Measurements from ENCODE around the gene DRICH1.
"Not testable (repeated sequence)": the region's sequence is repeated elsewhere in the genome, so short reads cannot be mapped to it uniquely, and the experiment has no call there.

Gene DRICH1

DNA sequence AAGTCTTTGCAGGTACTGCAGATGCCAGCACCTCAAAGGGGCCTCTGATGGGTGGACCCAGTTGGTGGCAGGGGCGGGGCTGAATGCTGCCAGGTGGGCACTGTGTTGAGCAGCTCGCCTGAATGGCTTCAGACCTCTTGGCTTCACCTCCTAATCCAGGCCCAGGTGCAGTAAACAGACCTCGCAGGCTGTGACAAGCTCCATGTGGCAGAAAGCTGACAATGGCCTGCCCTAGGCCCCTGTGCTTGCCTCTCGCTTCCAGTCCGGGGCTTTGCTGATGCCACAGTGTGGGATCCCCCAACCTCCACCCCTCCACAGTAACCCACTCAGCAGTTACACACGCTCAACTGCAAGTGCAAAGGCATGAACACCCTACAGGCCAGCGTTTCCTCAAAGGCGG is 61.4 kb downstream of the DRICH1 start:
- Mint-ChIP-seq H3K27me3 (peaks cover 11% of the 10 kb centered on the region), H3K4me1 (ENCODE audit: low read depth) (peaks cover 3% of the 10 kb centered on the region), H3K36me3 (ENCODE audit: low read depth) (no peaks in the 10 kb centered on the region)

GRCh38 chr22:23569716-23570115 is 62.4 kb downstream of the DRICH1 start:
- H3K27ac Mint-ChIP-seq = no peak overlapping the region
- peaks cover 7% of the 10 kb centered on the region for H3K4me1 Mint-ChIP-seq (ENCODE audit: low read depth)
- no peaks in the 10 kb centered on the region for H3K9me3 Mint-ChIP-seq
- H3K4me3 Mint-ChIP-seq = no peak overlapping the region
- peaks cover 16% of the 10 kb centered on the region for H3K27me3 Mint-ChIP-seq
- no peaks in the 10 kb centered on the region for H3K36me3 Mint-ChIP-seq (ENCODE audit: low read depth)

More for the DNA sequence above, 61.4 kb downstream of the DRICH1 start:
- Mint-ChIP-seq H3K27ac (no peak overlapping the region), H3K4me3 (no peak overlapping the region), H3K9me3 (no peaks in the 10 kb centered on the region)

DNA sequence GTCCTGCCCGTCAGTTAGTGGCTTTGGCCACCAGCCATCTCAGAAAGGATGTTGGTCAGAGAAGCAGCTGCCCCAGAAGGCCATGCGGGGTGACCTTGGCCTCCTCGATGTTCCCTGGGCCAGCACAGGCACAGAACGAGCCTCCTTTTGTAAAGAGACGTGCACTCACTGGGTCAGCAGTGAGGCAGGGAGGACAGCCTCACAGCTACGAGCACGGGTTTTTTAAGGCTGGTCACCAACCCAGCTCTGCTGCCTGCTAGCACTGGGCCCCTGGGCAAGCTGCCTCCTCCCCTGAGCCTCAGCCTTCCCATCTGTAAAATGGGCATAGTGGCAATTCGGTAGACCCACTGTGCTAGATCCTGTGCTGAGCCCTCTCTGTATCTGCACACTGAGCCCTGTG is 62.8 kb downstream of the DRICH1 start:
- H3K9me3 Mint-ChIP-seq = no peaks in the 10 kb centered on the region
- H3K4me3 Mint-ChIP-seq = no peak overlapping the region
- no peak overlapping the region for H3K27ac Mint-ChIP-seq
- no peaks in the 10 kb centered on the region for H3K36me3 Mint-ChIP-seq (ENCODE audit: low read depth)
- peaks cover 7% of the 10 kb centered on the region for H3K4me1 Mint-ChIP-seq (ENCODE audit: low read depth)
- H3K27me3 Mint-ChIP-seq = peaks cover 19% of the 10 kb centered on the region

DNA sequence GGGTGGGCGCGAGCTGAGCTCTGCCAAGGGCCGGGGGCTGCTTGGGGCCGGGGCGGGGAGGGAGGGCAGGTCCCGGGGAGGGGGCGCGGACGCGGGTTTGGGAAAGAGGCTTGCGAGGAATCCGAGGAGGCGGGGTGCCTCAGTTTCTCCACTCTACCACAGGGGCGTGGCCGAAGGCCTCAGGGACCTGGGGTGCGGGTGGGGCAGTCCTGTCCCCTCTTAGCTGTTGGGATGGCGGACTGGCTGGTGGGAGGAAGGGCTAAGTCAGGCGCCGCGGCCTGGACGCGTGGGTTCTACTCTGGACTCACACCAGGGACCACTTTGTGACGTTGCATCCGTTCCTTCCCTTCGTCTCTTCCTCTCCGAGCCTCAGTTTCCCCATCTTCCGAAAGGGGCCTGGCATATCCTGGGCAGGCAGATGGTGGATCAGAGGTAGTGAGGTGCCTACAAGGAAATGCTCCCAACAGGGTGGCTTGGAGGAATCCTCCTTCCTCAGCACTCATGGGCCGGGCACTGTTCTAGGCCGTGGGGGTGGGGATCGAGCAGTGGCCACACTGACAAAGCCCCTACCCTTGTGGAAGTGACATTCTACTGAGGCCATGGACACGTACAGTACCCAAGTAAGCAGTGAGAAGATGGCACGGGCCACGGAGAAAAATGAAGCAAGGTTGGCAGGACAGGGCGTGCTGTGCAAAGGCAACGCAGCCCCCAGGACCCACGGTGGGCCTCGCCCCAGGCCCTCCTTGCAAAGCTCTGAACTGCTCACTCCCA is 65.2 kb downstream of the DRICH1 start:
- H3K27ac Mint-ChIP-seq = no peak overlapping the region
- H3K27me3 Mint-ChIP-seq = peaks cover 19% of the 10 kb centered on the region
- H3K4me3 Mint-ChIP-seq = peak overlapping the region; percentile 53
- H3K36me3 Mint-ChIP-seq (ENCODE audit: low read depth) = no peaks in the 10 kb centered on the region
- peaks cover 7% of the 10 kb centered on the region for H3K4me1 Mint-ChIP-seq (ENCODE audit: low read depth)
- no peaks in the 10 kb centered on the region for H3K9me3 Mint-ChIP-seq

DNA sequence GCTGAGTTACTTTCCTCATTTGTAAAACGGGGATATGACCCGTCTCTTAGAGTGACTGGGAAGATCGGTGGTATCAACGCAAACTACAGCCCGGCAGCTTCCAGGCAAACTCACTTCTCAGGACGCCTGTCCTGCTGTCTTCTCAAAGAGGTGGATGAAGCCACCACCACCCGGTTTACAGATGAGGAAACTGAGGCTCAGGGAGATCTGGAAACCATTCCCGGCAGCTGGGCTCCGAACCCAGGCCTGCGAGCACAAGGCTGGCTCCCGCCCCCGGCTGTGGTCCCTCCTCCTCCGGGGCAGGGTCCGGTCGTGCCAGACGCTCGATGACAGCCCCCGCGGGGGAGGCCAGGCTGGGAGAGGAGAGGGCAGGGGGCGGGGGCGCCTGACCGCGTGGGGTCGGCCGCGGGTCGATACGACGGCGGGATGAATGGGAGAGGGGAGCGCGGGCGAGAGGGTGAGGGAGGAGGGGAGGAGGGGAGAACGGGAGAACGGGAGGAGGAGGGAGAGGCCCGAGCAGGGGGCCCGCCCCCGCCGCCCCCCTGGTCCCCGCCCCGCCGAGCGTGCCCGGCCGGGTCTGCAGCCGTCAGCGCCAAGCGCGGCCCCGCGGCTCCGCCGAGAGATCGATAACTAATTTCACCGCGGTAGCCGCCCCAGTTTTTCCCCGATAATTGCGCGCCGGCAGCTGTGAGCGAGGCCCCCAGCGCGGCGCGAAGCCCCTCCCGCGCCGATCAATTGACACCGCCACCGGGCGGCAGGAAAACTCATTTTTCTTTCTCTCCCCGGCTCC is 66.0 kb downstream of the DRICH1 start:
- Mint-ChIP-seq H3K27me3 (peaks cover 19% of the 10 kb centered on the region), H3K9me3 (no peaks in the 10 kb centered on the region), H3K36me3 (ENCODE audit: low read depth) (no peaks in the 10 kb centered on the region), H3K27ac (no peak overlapping the region), H3K4me1 (ENCODE audit: low read depth) (peaks cover 7% of the 10 kb centered on the region), H3K4me3 (peak overlapping the region; percentile 68)

- Mint-ChIP-seq H3K9me3 (no peaks in the 10 kb centered on the region), H3K27ac (no peak overlapping the region), H3K4me1 (ENCODE audit: low read depth) (peaks cover 7% of the 10 kb centered on the region), H3K4me3 (peak overlapping the region; percentile 68), H3K36me3 (ENCODE audit: low read depth) (no peaks in the 10 kb centered on the region), H3K27me3 (peaks cover 19% of the 10 kb centered on the region)
Measured at GRCh38 chr22:23565305-23565914, 66.7 kb downstream of the DRICH1 start.

- Mint-ChIP-seq H3K4me1 (ENCODE audit: low read depth) (peaks cover 7% of the 10 kb centered on the region), H3K9me3 (no peaks in the 10 kb centered on the region), H3K27me3 (peaks cover 19% of the 10 kb centered on the region), H3K4me3 (no peak overlapping the region), H3K36me3 (ENCODE audit: low read depth) (no peaks in the 10 kb centered on the region), H3K27ac (no peak overlapping the region)
Measured at GRCh38 chr22:23564276-23564675, 67.8 kb downstream of the DRICH1 start.

DNA sequence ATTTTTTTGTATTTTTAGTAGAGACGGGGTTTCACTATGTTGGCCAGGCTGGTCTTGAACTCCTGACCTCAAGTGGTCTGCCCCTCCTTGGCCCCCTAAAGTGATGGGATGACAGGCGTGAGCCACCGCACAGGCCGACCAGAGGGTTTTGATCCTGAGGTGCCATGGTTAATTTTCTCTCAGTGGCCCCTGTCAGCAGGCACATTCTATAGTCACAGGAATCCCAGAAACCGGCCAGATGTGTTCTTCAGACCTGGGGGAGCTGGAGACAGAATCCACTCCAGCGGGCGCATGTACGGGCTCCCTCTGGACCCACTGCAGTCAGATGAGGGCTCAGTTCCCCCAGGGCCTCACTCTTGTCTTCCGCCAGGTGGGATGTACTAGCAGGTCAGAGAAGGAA is 69.0 kb downstream of the DRICH1 start:
- Mint-ChIP-seq H3K4me1 (ENCODE audit: low read depth) (peaks cover 7% of the 10 kb centered on the region), H3K27me3 (peaks cover 23% of the 10 kb centered on the region), H3K9me3 (no peaks in the 10 kb centered on the region), H3K36me3 (ENCODE audit: low read depth) (no peaks in the 10 kb centered on the region), H3K4me3 (no peak overlapping the region), H3K27ac (no peak overlapping the region)

GRCh38 chr22:23562186-23562585 is 69.9 kb downstream of the DRICH1 start:
- Mint-ChIP-seq H3K27ac (no peak overlapping the region), H3K4me1 (ENCODE audit: low read depth) (peaks cover 7% of the 10 kb centered on the region), H3K27me3 (peaks cover 20% of the 10 kb centered on the region), H3K36me3 (ENCODE audit: low read depth) (no peaks in the 10 kb centered on the region), H3K4me3 (no peak overlapping the region), H3K9me3 (no peaks in the 10 kb centered on the region)

DNA sequence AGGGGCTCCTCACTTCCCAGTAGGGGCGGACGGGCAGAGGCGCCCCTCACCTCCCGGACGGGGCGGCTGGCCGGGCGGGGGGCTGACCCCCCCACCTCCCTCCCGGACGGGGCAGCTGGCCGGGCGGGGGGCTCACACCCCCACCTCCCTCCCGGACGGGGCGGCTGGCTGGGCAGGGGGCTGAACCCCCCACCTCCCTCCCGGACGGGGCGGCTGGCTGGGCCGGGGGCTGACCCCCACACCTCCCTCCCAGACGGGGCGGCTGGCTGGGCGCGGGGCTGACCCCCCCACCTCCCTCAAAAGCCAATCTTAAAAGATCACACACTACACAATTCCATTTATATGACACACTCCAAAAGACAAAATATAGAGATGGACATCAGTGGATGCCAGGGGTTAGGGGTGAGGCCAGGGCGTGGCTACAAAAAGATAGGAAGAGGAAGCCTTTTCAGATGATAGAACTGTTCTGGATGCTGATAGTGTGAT is 71.1 kb downstream of the DRICH1 start:
- not testable (repeated sequence) for H3K36me3 Mint-ChIP-seq (ENCODE audit: low read depth); H3K9me3 Mint-ChIP-seq; H3K4me3 Mint-ChIP-seq; H3K4me1 Mint-ChIP-seq (ENCODE audit: low read depth); H3K27ac Mint-ChIP-seq
- H3K27me3 Mint-ChIP-seq = peaks cover 16% of the 10 kb centered on the region

GRCh38 chr22:23560215-23560614 is 71.9 kb downstream of the DRICH1 start:
- H3K27me3 Mint-ChIP-seq = peaks cover 10% of the 10 kb centered on the region
- not testable (repeated sequence) for H3K9me3 Mint-ChIP-seq; H3K27ac Mint-ChIP-seq; H3K4me1 Mint-ChIP-seq (ENCODE audit: low read depth); H3K36me3 Mint-ChIP-seq (ENCODE audit: low read depth); H3K4me3 Mint-ChIP-seq
